ENCODE results near the gene HOXD9.

- no peak for TF ChIP-seq CTCF (IDR thresholded peaks at IDR 0.05 in 8 of 11, conservative IDR thresholded peaks at IDR 0.05 in 3 of 11)
- no peak for TF ChIP-seq POLR2A (IDR thresholded peaks at IDR 0.05)
- no peak for TF ChIP-seq POLR2AphosphoS5 (IDR thresholded peaks at IDR 0.05)
Measured at GRCh38 chr2:176095421-176095820, 27.1 kb upstream of the HOXD9 start.

All from spleen (tissue), 7 donors.